IgD-negative memory B cell (primary cell): ENCODE data around the gene GTF2IRD2. TPM values are rescaled to one million over a fixed set of nuclear protein-coding genes. Genes with fewer than 3 reads are reported as not detected.
"Not testable (repeated sequence)": the region's sequence is repeated elsewhere in the genome, so short reads cannot be mapped to it uniquely, and the experiment has no call there.

Experiments
- H3K27ac Mint-ChIP-seq, 3 donors: one replicate each; pipeline ENCODE4 v1.8.0; 2020 to 2022; ENCODE audit warnings: mild to moderate bottlenecking in 3 of 3, mixed read lengths in 3 of 3, moderate library complexity in 1 of 3
- H3K27me3 Mint-ChIP-seq: one replicate; pipeline ENCODE4 v1.8.0; 2021; ENCODE audit warnings: mixed read lengths
- H3K36me3 Mint-ChIP-seq: one replicate; pipeline ENCODE4 v1.8.0; 2020; ENCODE audit warnings: mild to moderate bottlenecking, mixed read lengths
- H3K4me1 Mint-ChIP-seq, 3 donors: one replicate each; pipeline ENCODE4 v1.8.0; 2020 to 2022; ENCODE audit warnings: mixed read lengths in 3 of 3, mild to moderate bottlenecking in 1 of 3
- H3K4me3 Mint-ChIP-seq, 4 donors: one replicate each; pipeline ENCODE4 v1.8.0; 2020 to 2022; ENCODE audit warnings: mild to moderate bottlenecking in 4 of 4, mixed read lengths in 4 of 4, moderate library complexity in 3 of 4
- H3K9me3 Mint-ChIP-seq, 3 donors: one replicate each; pipeline ENCODE4 v1.8.0; 2020 to 2021; ENCODE audit warnings: mixed read lengths in 3 of 3, mild to moderate bottlenecking in 1 of 3
- polyA plus RNA-seq: library from polyadenylated mRNA; unstranded; fragments of 300-500 nt; fragmentation: Illumina TruSeq; gene quantifications from one replicate; pipeline ENCODE4 v1.2.3, GENCODE V29; 2021

Gene GTF2IRD2
- polyA plus RNA-seq, 1 donor from 2014 or later, result 12.6 TPM

GRCh38 chr7:74765205-74765918 lies 86.0 kb downstream of the GTF2IRD2 start:
- not testable (repeated sequence) for H3K27me3 Mint-ChIP-seq, H3K4me3 Mint-ChIP-seq, H3K4me1 Mint-ChIP-seq, H3K9me3 Mint-ChIP-seq, H3K36me3 Mint-ChIP-seq, H3K27ac Mint-ChIP-seq

DNA sequence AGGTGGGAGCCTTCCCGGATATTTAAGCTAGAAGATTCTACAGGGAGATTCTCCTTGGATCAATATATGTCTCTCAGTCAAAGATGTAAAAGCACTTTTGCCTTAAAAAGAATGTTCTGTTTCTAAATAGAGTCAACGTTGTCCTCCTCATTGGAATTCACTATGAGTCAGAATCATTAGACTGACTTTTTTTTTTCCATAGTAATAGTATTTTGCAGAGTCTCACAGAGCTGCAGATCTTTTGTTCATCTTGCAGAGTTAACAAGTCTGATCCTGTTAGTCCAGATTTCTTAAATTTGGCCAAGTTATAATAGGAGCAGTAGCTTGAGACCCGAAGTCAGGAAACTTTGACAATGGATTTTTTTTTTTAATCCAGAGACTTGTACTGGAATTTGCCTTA lies 92.4 kb downstream of the GTF2IRD2 start:
- H3K4me3 Mint-ChIP-seq, H3K27me3 Mint-ChIP-seq, H3K4me1 Mint-ChIP-seq, H3K9me3 Mint-ChIP-seq, H3K36me3 Mint-ChIP-seq, H3K27ac Mint-ChIP-seq: not testable (repeated sequence)

GRCh38 chr7:74758268-74758667 lies 93.1 kb downstream of the GTF2IRD2 start:
- not testable (repeated sequence) for H3K36me3 Mint-ChIP-seq, H3K4me3 Mint-ChIP-seq, H3K27me3 Mint-ChIP-seq, H3K4me1 Mint-ChIP-seq, H3K9me3 Mint-ChIP-seq, H3K27ac Mint-ChIP-seq

GRCh38 chr7:74756673-74757072 lies 94.7 kb downstream of the GTF2IRD2 start:
- H3K4me3 Mint-ChIP-seq, H3K27ac Mint-ChIP-seq, H3K27me3 Mint-ChIP-seq: not testable (repeated sequence)

DNA sequence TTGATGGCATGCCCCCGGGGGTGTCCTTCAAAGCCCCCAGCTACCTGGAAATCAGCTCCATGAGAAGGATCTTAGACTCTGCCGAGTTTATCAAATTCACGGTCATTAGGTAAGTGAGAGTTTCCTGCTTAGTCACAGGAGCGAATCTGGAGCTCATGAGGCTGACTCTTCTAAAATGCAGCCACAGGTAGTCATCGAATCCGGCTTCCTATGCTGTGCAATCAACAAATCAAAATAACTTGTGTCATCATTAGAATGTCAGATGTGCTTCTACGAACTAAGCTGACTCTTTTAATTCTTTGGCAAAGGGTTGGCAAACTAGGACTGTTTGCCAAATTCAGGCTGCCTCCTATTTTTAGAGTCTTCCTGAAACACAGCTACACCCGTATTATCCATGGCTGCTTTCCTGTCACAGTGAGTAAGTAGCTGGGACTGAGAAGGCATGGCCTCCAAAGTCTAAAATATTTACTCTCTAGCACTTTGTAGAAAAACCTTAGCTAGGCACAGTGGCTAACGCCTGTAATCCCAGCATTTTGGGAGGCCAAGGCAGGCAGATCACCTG lies 97.4 kb downstream of the GTF2IRD2 start:
- not testable (repeated sequence) for H3K36me3 Mint-ChIP-seq, H3K4me1 Mint-ChIP-seq

More at GRCh38 chr7:74756673-74757072, 94.7 kb downstream of the GTF2IRD2 start:
- not testable (repeated sequence) for H3K36me3 Mint-ChIP-seq, H3K9me3 Mint-ChIP-seq, H3K4me1 Mint-ChIP-seq

More for the DNA sequence above, 97.4 kb downstream of the GTF2IRD2 start:
- not testable (repeated sequence) for H3K27me3 Mint-ChIP-seq, H3K9me3 Mint-ChIP-seq, H3K4me3 Mint-ChIP-seq, H3K27ac Mint-ChIP-seq

Other genes with a start within 250 kb of the GTF2IRD2 start
- 81.5 TPM for gene GTF2I, start 193.9 kb downstream of the GTF2IRD2 start, polyA plus RNA-seq
- 313 TPM for gene NCF1, start 77.6 kb downstream of the GTF2IRD2 start, polyA plus RNA-seq
- gene CASTOR2, start 113.1 kb upstream of the GTF2IRD2 start, polyA plus RNA-seq, result not detected
- 39.1 TPM for gene RCC1L, start 222.2 kb upstream of the GTF2IRD2 start, polyA plus RNA-seq
- 56.1 TPM for gene GTF2IRD2B, start 241.0 kb upstream of the GTF2IRD2 start, polyA plus RNA-seq